Astrocyte (in vitro differentiated cells and primary cell): Measurements from ENCODE around the gene KRT26. TPM values are rescaled to one million over a fixed set of nuclear protein-coding genes. Genes with fewer than 3 reads are reported as not detected.

Experiments
- DNase-seq: peaks from one replicate; pipeline ENCODE4 v3.0.0-alpha.2; 2010; ENCODE audit warnings: low read depth
- FAIRE-seq: peaks from 2 replicates; lab custom pipeline; 2011; peaks lifted over from hg19 to GRCh38; lab: Jason Lieb, UNC
- H2AFZ ChIP-seq: 2 replicates; pipeline ENCODE4 v1.6.0; 2012; ENCODE audit warnings: low read depth, low read length, inconsistent platforms
- H3K27ac ChIP-seq: 2 replicates; pipeline ENCODE4 v1.5.1; 2011; ENCODE audit warnings: low read depth, low read length, inconsistent platforms
- H3K27me3 ChIP-seq: 2 replicates; pipeline ENCODE4 v1.6.0; 2011; ENCODE audit warnings: low read length, inconsistent platforms; ENCODE audit not compliant: insufficient read depth
- H3K36me3 ChIP-seq: 2 replicates; pipeline ENCODE4 v1.5.1; 2011; ENCODE audit warnings: low read length, inconsistent platforms; ENCODE audit not compliant: insufficient read depth
- H3K4me1 ChIP-seq: 2 replicates; pipeline ENCODE4 v1.5.1; 2011; ENCODE audit warnings: low read length, inconsistent platforms; ENCODE audit not compliant: insufficient read depth
- H3K4me2 ChIP-seq: 2 replicates; pipeline ENCODE4 v1.6.0; 2012; ENCODE audit warnings: low read length, inconsistent platforms
- H3K4me3 ChIP-seq: 2 replicates; pipeline ENCODE4 v1.5.1; 2011; ENCODE audit warnings: low read depth, mild to moderate bottlenecking, low read length, inconsistent platforms; ENCODE audit not compliant: insufficient read depth
- H3K79me2 ChIP-seq: 2 replicates; pipeline ENCODE4 v1.6.0; 2012; ENCODE audit warnings: mild to moderate bottlenecking, low read length, inconsistent platforms; ENCODE audit not compliant: insufficient read depth
- H3K9ac ChIP-seq: 2 replicates; pipeline ENCODE4 v1.6.0; 2012; ENCODE audit warnings: mild to moderate bottlenecking, low read length, inconsistent platforms
- H3K9me3 ChIP-seq: 2 replicates; pipeline ENCODE4 v1.5.1; 2012; ENCODE audit warnings: low read depth, mild to moderate bottlenecking, low read length, inconsistent platforms; ENCODE audit not compliant: insufficient read depth
- H4K20me1 ChIP-seq: 2 replicates; pipeline ENCODE4 v1.6.0; 2012; ENCODE audit warnings: low read length, inconsistent platforms; ENCODE audit not compliant: insufficient read depth
- H3K27ac Mint-ChIP-seq: one replicate; pipeline ENCODE4 v1.8.0; 2021; ENCODE audit warnings: mild to moderate bottlenecking, mixed read lengths; ENCODE audit not compliant: unreplicated experiment
- H3K27me3 Mint-ChIP-seq: one replicate; pipeline ENCODE4 v1.8.0; 2021; ENCODE audit warnings: low read depth, mixed read lengths; ENCODE audit not compliant: unreplicated experiment
- H3K36me3 Mint-ChIP-seq: one replicate; pipeline ENCODE4 v1.8.0; 2021; ENCODE audit warnings: low read depth, mixed read lengths; ENCODE audit not compliant: unreplicated experiment
- H3K4me1 Mint-ChIP-seq: one replicate; pipeline ENCODE4 v1.8.0; 2021; ENCODE audit warnings: low read depth, mixed read lengths; ENCODE audit not compliant: unreplicated experiment
- H3K4me3 Mint-ChIP-seq: one replicate; pipeline ENCODE4 v1.8.0; 2021; ENCODE audit warnings: mild to moderate bottlenecking, moderate library complexity, mixed read lengths; ENCODE audit not compliant: unreplicated experiment
- H3K9me3 Mint-ChIP-seq: one replicate; pipeline ENCODE4 v1.8.0; 2021; ENCODE audit warnings: mild to moderate bottlenecking, mixed read lengths; ENCODE audit not compliant: unreplicated experiment
- EZH2 ChIP-seq: IDR thresholded peaks from 2 replicates; pipeline ENCODE4 v1.6.1; 2012; ENCODE audit warnings: mild to moderate bottlenecking, low read length, inconsistent platforms; ENCODE audit not compliant: insufficient read depth
- total RNA-seq: library from RNA; stranded (reverse); gene quantifications from 2 replicates; pipeline ENCODE4 v1.2.1, GENCODE V29; 2021
- TF ChIP-seq, protein P1 (sequence below): IDR thresholded peaks from 2 replicates; pipeline ENCODE4 v1.5.1; 2011; ENCODE audit warnings: low read depth, mild to moderate bottlenecking, inconsistent platforms, low read length, moderate library complexity; ENCODE audit not compliant: insufficient read depth

Gene KRT26
- total RNA-seq, 1 donor from 2014 or later = not detected

DNA sequence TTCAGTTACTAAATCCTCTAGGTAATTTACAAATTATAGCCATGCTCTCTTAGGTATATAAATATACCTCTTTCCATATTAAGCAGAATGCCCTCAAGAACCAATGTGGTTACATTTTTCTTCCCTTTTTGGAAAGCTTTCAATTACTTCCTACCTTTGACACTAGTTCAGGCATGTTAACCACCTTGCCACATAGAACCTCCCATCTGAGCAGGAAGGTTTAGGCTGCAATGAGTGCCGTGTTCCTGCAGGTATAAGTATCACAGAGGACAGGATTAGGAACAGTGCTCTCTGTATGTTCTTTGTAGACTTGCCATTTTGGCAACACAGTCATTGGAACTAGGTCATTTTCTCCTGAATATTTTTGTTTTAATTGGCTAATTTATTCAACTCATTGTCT lies 37.0 kb downstream of the KRT26 start:
- TF ChIP-seq, protein P1, sequence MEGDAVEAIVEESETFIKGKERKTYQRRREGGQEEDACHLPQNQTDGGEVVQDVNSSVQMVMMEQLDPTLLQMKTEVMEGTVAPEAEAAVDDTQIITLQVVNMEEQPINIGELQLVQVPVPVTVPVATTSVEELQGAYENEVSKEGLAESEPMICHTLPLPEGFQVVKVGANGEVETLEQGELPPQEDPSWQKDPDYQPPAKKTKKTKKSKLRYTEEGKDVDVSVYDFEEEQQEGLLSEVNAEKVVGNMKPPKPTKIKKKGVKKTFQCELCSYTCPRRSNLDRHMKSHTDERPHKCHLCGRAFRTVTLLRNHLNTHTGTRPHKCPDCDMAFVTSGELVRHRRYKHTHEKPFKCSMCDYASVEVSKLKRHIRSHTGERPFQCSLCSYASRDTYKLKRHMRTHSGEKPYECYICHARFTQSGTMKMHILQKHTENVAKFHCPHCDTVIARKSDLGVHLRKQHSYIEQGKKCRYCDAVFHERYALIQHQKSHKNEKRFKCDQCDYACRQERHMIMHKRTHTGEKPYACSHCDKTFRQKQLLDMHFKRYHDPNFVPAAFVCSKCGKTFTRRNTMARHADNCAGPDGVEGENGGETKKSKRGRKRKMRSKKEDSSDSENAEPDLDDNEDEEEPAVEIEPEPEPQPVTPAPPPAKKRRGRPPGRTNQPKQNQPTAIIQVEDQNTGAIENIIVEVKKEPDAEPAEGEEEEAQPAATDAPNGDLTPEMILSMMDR = no peak
- TF ChIP-seq EZH2 = no peak
- DNase-seq = no peak
- Mint-ChIP-seq H3K4me1 (no peaks in the 10 kb centered on the region), H3K27me3 (peaks cover 18% of the 10 kb centered on the region), H3K9me3 (no peaks in the 10 kb centered on the region), H3K4me3 (no peak overlapping the region), H3K36me3 (no peaks in the 10 kb centered on the region), H3K27ac (no peak overlapping the region)
- Histone ChIP-seq H3K4me3 (no peak overlapping the region), H3K9ac (no peak overlapping the region), H2AFZ (no peak overlapping the region), H3K27ac (no peak overlapping the region), H3K4me1 (no peaks in the 10 kb centered on the region), H3K36me3 (no peaks in the 10 kb centered on the region), H3K4me2 (no peak overlapping the region), H4K20me1 (no peaks in the 10 kb centered on the region), H3K79me2 (no peaks in the 10 kb centered on the region), H3K27me3 (peaks cover 20% of the 10 kb centered on the region), H3K9me3 (peaks cover 5% of the 10 kb centered on the region)
- FAIRE-seq = no peak

DNA sequence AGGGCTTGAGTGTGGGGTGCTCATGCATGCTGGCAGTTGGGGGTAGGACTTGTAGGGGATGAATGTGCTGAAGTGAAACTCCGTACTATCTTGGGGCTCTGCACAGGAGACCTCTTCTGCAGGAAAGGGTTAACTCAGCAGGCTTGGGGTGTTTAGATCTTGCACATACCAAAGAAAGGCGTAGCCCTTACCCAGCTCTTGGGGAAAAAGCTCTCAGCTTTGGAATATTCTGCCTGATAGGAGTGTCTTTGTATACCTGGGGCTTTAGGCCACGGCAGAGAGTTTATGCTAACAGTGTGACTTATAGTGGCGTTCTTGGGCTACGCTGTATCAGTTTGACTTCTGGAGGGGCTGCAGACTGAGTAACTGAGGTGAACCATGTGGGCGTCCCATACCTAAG lies 38.0 kb downstream of the KRT26 start:
- Histone ChIP-seq H2AFZ (no peak overlapping the region), H3K79me2 (no peaks in the 10 kb centered on the region), H3K36me3 (no peaks in the 10 kb centered on the region), H3K27ac (no peak overlapping the region), H3K4me3 (no peak overlapping the region), H3K9ac (no peak overlapping the region), H3K9me3 (peaks cover 5% of the 10 kb centered on the region), H3K4me1 (no peaks in the 10 kb centered on the region), H3K27me3 (peaks cover 17% of the 10 kb centered on the region), H3K4me2 (no peak overlapping the region), H4K20me1 (no peaks in the 10 kb centered on the region)
- Mint-ChIP-seq H3K27me3 (peaks cover 14% of the 10 kb centered on the region), H3K9me3 (no peaks in the 10 kb centered on the region), H3K27ac (no peak overlapping the region), H3K4me1 (no peaks in the 10 kb centered on the region), H3K36me3 (no peaks in the 10 kb centered on the region), H3K4me3 (no peak overlapping the region)
- FAIRE-seq (no peak), DNase-seq (no peak)
- TF ChIP-seq, protein P1 = no peak
- TF ChIP-seq EZH2 = no peak

DNA sequence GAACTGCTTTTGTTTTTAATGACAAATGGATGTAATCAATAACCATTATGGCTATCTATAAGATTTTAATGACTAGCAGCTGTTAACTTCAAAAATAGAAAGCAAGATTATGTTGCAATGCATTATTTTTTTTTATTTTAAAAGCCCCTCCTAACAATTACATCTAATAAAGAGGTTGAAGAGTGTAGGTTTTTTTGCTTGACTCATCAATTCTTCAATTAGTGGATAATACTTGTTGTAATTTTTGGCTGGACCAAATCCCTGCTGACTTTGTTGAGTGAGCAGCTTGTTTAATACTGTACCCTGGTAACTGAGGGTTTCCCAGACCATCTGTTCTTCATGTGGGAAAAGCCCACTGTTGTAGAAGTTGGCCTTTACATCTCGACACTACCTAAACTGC lies 41.0 kb downstream of the KRT26 start:
- Histone ChIP-seq H3K9me3 (peaks cover 5% of the 10 kb centered on the region), H3K36me3 (no peaks in the 10 kb centered on the region), H3K27ac (no peak overlapping the region), H3K4me2 (no peak overlapping the region), H3K4me1 (no peaks in the 10 kb centered on the region), H3K4me3 (no peak overlapping the region), H3K27me3 (peaks cover 9% of the 10 kb centered on the region), H2AFZ (no peak overlapping the region), H4K20me1 (no peaks in the 10 kb centered on the region), H3K9ac (no peak overlapping the region), H3K79me2 (no peaks in the 10 kb centered on the region)
- Mint-ChIP-seq H3K27ac (no peak overlapping the region), H3K27me3 (peaks cover 10% of the 10 kb centered on the region), H3K4me1 (peaks cover 5% of the 10 kb centered on the region), H3K4me3 (no peak overlapping the region), H3K9me3 (no peaks in the 10 kb centered on the region), H3K36me3 (no peaks in the 10 kb centered on the region)
- no peak for TF ChIP-seq EZH2
- TF ChIP-seq, protein P1 = no peak
- FAIRE-seq = no peak
- no peak for DNase-seq
